ENCODE measurements around the gene CD44.

DNA sequence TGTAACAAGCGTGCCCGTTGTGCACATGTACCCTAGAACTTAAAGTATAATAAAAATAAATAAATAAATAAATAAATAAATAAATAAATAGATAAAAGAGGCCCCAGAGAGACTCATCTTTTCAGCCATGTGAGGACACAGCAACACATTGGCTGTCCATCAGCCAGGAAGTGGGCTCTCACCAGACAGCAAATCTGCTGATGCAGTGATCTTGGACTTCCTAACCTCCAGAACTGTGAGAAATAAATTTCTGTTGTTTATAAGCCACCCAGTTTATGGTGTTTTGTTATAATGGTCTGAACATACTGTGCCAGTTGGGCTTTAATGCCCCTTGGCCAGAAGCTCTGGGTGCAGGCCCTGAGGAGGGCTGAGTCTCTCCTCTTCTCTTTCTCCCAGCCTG lies 42.2 kb upstream of the CD44 start:
- TF ChIP-seq, protein P1, sequence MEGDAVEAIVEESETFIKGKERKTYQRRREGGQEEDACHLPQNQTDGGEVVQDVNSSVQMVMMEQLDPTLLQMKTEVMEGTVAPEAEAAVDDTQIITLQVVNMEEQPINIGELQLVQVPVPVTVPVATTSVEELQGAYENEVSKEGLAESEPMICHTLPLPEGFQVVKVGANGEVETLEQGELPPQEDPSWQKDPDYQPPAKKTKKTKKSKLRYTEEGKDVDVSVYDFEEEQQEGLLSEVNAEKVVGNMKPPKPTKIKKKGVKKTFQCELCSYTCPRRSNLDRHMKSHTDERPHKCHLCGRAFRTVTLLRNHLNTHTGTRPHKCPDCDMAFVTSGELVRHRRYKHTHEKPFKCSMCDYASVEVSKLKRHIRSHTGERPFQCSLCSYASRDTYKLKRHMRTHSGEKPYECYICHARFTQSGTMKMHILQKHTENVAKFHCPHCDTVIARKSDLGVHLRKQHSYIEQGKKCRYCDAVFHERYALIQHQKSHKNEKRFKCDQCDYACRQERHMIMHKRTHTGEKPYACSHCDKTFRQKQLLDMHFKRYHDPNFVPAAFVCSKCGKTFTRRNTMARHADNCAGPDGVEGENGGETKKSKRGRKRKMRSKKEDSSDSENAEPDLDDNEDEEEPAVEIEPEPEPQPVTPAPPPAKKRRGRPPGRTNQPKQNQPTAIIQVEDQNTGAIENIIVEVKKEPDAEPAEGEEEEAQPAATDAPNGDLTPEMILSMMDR (IDR thresholded peaks at IDR 0.05): no peak
- TF ChIP-seq POLR2A (IDR thresholded peaks at IDR 0.05) (no peak), POLR2AphosphoS5 (IDR thresholded peaks at IDR 0.05) (no peak), EP300 (IDR thresholded peaks at IDR 0.05) (no peak)

Data from gastroesophageal sphincter (tissue), 3 donors.